Measurements from ENCODE around the gene ADGRL3.

ADGRL3 gene

GRCh38 chr4:61588621-61589402 lies 388.7 kb downstream of the ADGRL3 start:
- no peaks in the 10 kb centered on the region for H3K36me3 ChIP-seq (ENCODE audit: control insufficient read depth, insufficient read depth, low read length)
- H3K4me3 ChIP-seq (ENCODE audit: insufficient read depth, low read depth, low read length) = no peak overlapping the region
- no peaks in the 10 kb centered on the region for H3K4me1 ChIP-seq (ENCODE audit: control insufficient read depth, insufficient read depth, low read length)
- 91 to 99% methylated on average over 3 of the region's 5 CpGs for WGBS, 2 experiments
- no peaks in the 10 kb centered on the region for H3K9me3 ChIP-seq (ENCODE audit: control insufficient read depth, low read length)
- no peaks in the 10 kb centered on the region for H3K27me3 ChIP-seq (ENCODE audit: control insufficient read depth, insufficient read depth, low read length, poor library complexity, severe bottlenecking)
- no peak overlapping the region for H3K27ac ChIP-seq (ENCODE audit: insufficient read depth, low read depth, low read length, poor library complexity, severe bottlenecking)

GRCh38 chr4:61590881-61591280 lies 390.8 kb downstream of the ADGRL3 start:
- Histone ChIP-seq H3K27me3 (ENCODE audit: control insufficient read depth, insufficient read depth, low read length, poor library complexity, severe bottlenecking) (no peaks in the 10 kb centered on the region), H3K4me1 (ENCODE audit: control insufficient read depth, insufficient read depth, low read length) (no peaks in the 10 kb centered on the region), H3K9me3 (ENCODE audit: control insufficient read depth, low read length) (no peaks in the 10 kb centered on the region), H3K4me3 (ENCODE audit: insufficient read depth, low read depth, low read length) (no peak overlapping the region), H3K36me3 (ENCODE audit: control insufficient read depth, insufficient read depth, low read length) (no peaks in the 10 kb centered on the region), H3K27ac (ENCODE audit: insufficient read depth, low read depth, low read length, poor library complexity, severe bottlenecking) (no peak overlapping the region)
- WGBS, 2 experiments = 69 to 73% methylated on average over 3 to 4 of the region's 5 CpGs

GRCh38 chr4:61596606-61597340 lies 396.6 kb downstream of the ADGRL3 start:
- no peaks in the 10 kb centered on the region for H3K4me1 ChIP-seq (ENCODE audit: control insufficient read depth, insufficient read depth, low read length)
- no peak overlapping the region for H3K4me3 ChIP-seq (ENCODE audit: insufficient read depth, low read depth, low read length)
- no peak overlapping the region for H3K27ac ChIP-seq (ENCODE audit: insufficient read depth, low read depth, low read length, poor library complexity, severe bottlenecking)
- no peaks in the 10 kb centered on the region for H3K9me3 ChIP-seq (ENCODE audit: control insufficient read depth, low read length)
- H3K36me3 ChIP-seq (ENCODE audit: control insufficient read depth, insufficient read depth, low read length) = no peaks in the 10 kb centered on the region
- WGBS, 2 experiments = 98% methylated on average over 2 to 4 of the region's 5 CpGs
- H3K27me3 ChIP-seq (ENCODE audit: control insufficient read depth, insufficient read depth, low read length, poor library complexity, severe bottlenecking) = no peaks in the 10 kb centered on the region

- Histone ChIP-seq H3K36me3 (ENCODE audit: control insufficient read depth, insufficient read depth, low read length) (no peaks in the 10 kb centered on the region), H3K4me3 (ENCODE audit: insufficient read depth, low read depth, low read length) (no peak overlapping the region)
Observed at GRCh38 chr4:61603086-61603485, 403.0 kb downstream of the ADGRL3 start.

GRCh38 chr4:61604054-61604453 lies 403.9 kb downstream of the ADGRL3 start:
- Histone ChIP-seq H3K4me1 (ENCODE audit: control insufficient read depth, insufficient read depth, low read length) (no peaks in the 10 kb centered on the region), H3K4me3 (ENCODE audit: insufficient read depth, low read depth, low read length) (no peak overlapping the region), H3K27me3 (ENCODE audit: control insufficient read depth, insufficient read depth, low read length, poor library complexity, severe bottlenecking) (no peaks in the 10 kb centered on the region), H3K27ac (ENCODE audit: insufficient read depth, low read depth, low read length, poor library complexity, severe bottlenecking) (no peak overlapping the region), H3K9me3 (ENCODE audit: control insufficient read depth, low read length) (no peaks in the 10 kb centered on the region), H3K36me3 (ENCODE audit: control insufficient read depth, insufficient read depth, low read length) (no peaks in the 10 kb centered on the region)
- WGBS, 2 experiments = 93 to 95% methylated on average over 2 of the region's 2 CpGs

More at GRCh38 chr4:61603086-61603485, 403.0 kb downstream of the ADGRL3 start:
- WGBS, 2 experiments = 91 to 95% methylated on average over 2 of the region's 3 CpGs
- no peaks in the 10 kb centered on the region for H3K4me1 ChIP-seq (ENCODE audit: control insufficient read depth, insufficient read depth, low read length)
- no peaks in the 10 kb centered on the region for H3K27me3 ChIP-seq (ENCODE audit: control insufficient read depth, insufficient read depth, low read length, poor library complexity, severe bottlenecking)
- H3K27ac ChIP-seq (ENCODE audit: insufficient read depth, low read depth, low read length, poor library complexity, severe bottlenecking) = no peak overlapping the region
- no peaks in the 10 kb centered on the region for H3K9me3 ChIP-seq (ENCODE audit: control insufficient read depth, low read length)

GRCh38 chr4:61605984-61606383 lies 405.9 kb downstream of the ADGRL3 start:
- Histone ChIP-seq H3K4me1 (ENCODE audit: control insufficient read depth, insufficient read depth, low read length) (no peaks in the 10 kb centered on the region), H3K36me3 (ENCODE audit: control insufficient read depth, insufficient read depth, low read length) (no peaks in the 10 kb centered on the region), H3K27ac (ENCODE audit: insufficient read depth, low read depth, low read length, poor library complexity, severe bottlenecking) (no peak overlapping the region), H3K27me3 (ENCODE audit: control insufficient read depth, insufficient read depth, low read length, poor library complexity, severe bottlenecking) (no peaks in the 10 kb centered on the region), H3K9me3 (ENCODE audit: control insufficient read depth, low read length) (no peaks in the 10 kb centered on the region), H3K4me3 (ENCODE audit: insufficient read depth, low read depth, low read length) (no peak overlapping the region)

GRCh38 chr4:61614231-61614630 lies 414.1 kb downstream of the ADGRL3 start:
- no peaks in the 10 kb centered on the region for H3K27me3 ChIP-seq (ENCODE audit: control insufficient read depth, insufficient read depth, low read length, poor library complexity, severe bottlenecking)
- no peak overlapping the region for H3K4me3 ChIP-seq (ENCODE audit: insufficient read depth, low read depth, low read length)
- no peaks in the 10 kb centered on the region for H3K4me1 ChIP-seq (ENCODE audit: control insufficient read depth, insufficient read depth, low read length)
- H3K36me3 ChIP-seq (ENCODE audit: control insufficient read depth, insufficient read depth, low read length) = no peaks in the 10 kb centered on the region
- H3K27ac ChIP-seq (ENCODE audit: insufficient read depth, low read depth, low read length, poor library complexity, severe bottlenecking) = no peak overlapping the region
- no peaks in the 10 kb centered on the region for H3K9me3 ChIP-seq (ENCODE audit: control insufficient read depth, low read length)

GRCh38 chr4:61619528-61619927 lies 419.4 kb downstream of the ADGRL3 start:
- Histone ChIP-seq H3K4me3 (ENCODE audit: insufficient read depth, low read depth, low read length) (no peak overlapping the region), H3K4me1 (ENCODE audit: control insufficient read depth, insufficient read depth, low read length) (no peaks in the 10 kb centered on the region), H3K27me3 (ENCODE audit: control insufficient read depth, insufficient read depth, low read length, poor library complexity, severe bottlenecking) (no peaks in the 10 kb centered on the region), H3K27ac (ENCODE audit: insufficient read depth, low read depth, low read length, poor library complexity, severe bottlenecking) (no peak overlapping the region), H3K36me3 (ENCODE audit: control insufficient read depth, insufficient read depth, low read length) (no peaks in the 10 kb centered on the region), H3K9me3 (ENCODE audit: control insufficient read depth, low read length) (no peaks in the 10 kb centered on the region)
- WGBS, 2 experiments = 76 to 80% methylated on average over 4 of the region's 4 CpGs

GRCh38 chr4:61628282-61628681 lies 428.2 kb downstream of the ADGRL3 start:
- no peaks in the 10 kb centered on the region for H3K4me1 ChIP-seq (ENCODE audit: control insufficient read depth, insufficient read depth, low read length)
- WGBS, 2 experiments = 100% methylated on average over 1 of the region's 1 CpG; no CpG with 5 or more reads in 1 of the 2 experiments
- H3K9me3 ChIP-seq (ENCODE audit: control insufficient read depth, low read length) = no peaks in the 10 kb centered on the region
- H3K27ac ChIP-seq (ENCODE audit: insufficient read depth, low read depth, low read length, poor library complexity, severe bottlenecking) = no peak overlapping the region
- no peaks in the 10 kb centered on the region for H3K36me3 ChIP-seq (ENCODE audit: control insufficient read depth, insufficient read depth, low read length)
- no peaks in the 10 kb centered on the region for H3K27me3 ChIP-seq (ENCODE audit: control insufficient read depth, insufficient read depth, low read length, poor library complexity, severe bottlenecking)
- no peak overlapping the region for H3K4me3 ChIP-seq (ENCODE audit: insufficient read depth, low read depth, low read length)

- Histone ChIP-seq H3K36me3 (ENCODE audit: control insufficient read depth, insufficient read depth, low read length) (no peaks in the 10 kb centered on the region), H3K27ac (ENCODE audit: insufficient read depth, low read depth, low read length, poor library complexity, severe bottlenecking) (no peak overlapping the region), H3K27me3 (ENCODE audit: control insufficient read depth, insufficient read depth, low read length, poor library complexity, severe bottlenecking) (no peaks in the 10 kb centered on the region), H3K4me1 (ENCODE audit: control insufficient read depth, insufficient read depth, low read length) (no peaks in the 10 kb centered on the region), H3K9me3 (ENCODE audit: control insufficient read depth, low read length) (no peaks in the 10 kb centered on the region), H3K4me3 (ENCODE audit: insufficient read depth, low read depth, low read length) (no peak overlapping the region)
- WGBS, 2 experiments = 88 to 100% methylated on average over 1 of the region's 1 CpG
Observed at GRCh38 chr4:61628727-61629126, 428.6 kb downstream of the ADGRL3 start.
